Stimulated activated naive CD8-positive, alpha-beta T cell treated with anti-CD3 and anti-CD28 coated beads, Interleukin-15, Interleukin-2, amounts not matched to agents 100 U/mL and 50 U/mL, for 24 hours (primary cell): ENCODE results near the gene SPAAR.
"Not testable (repeated sequence)": the region's sequence is repeated elsewhere in the genome, so short reads cannot be mapped to it uniquely, and the experiment has no call there.

Source experiments
- ATAC-seq: fragments of 150-1000 bp; cut with Tn5 transposase; one replicate; pipeline ENCODE4 v1.10.0; 2021
- DNase-seq: peaks from one replicate; pipeline ENCODE4 v3.0.0; 2021

The SPAAR gene, protein sequence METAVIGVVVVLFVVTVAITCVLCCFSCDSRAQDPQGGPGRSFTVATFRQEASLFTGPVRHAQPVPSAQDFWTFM

DNA sequence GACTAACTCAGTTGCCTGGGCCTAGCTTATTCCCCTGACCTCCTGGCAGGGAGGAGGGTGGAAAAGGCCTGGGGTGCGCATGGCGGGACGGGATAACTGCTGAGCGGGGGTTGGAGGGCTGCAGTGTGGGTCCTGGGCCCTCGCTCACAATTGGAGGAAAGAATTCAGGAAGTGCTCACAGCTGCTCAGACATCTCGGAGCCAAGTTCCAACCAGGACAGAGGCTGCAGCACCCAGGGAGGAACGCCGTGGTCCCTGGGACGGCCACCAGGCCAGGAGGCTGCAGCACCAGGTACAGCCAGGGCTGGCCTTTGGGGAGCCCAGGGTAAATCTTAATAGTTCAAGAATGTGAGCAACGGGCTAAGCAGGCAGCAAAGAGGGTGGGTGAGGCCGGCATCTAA is at the start of gene SPAAR:
Gene SPAAR, plus strand, starts transcription at position 217 of the 400 bp plus-strand sequence. CDS start 974 bp downstream, outside the sequence.
- ATAC-seq (no peak), DNase-seq (no peak)

DNA sequence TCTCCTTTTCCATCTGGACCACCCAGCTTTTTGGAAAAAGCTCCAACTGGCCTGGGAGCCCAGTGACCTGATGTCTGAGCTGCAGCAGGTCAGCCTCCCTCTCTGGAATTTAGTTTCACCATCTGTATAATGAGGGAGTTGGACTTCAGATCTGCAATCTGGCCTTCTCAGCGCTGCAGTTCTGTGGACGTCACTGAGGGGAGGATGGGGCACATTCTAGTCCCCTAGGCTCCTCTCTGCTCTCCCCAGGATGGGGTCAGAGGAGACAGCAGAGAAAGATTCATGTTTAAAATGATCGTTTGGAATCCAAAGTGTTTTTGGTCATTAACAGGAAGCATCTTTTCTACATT is 49.3 kb upstream of the SPAAR start:
- ATAC-seq: no peak

DNA sequence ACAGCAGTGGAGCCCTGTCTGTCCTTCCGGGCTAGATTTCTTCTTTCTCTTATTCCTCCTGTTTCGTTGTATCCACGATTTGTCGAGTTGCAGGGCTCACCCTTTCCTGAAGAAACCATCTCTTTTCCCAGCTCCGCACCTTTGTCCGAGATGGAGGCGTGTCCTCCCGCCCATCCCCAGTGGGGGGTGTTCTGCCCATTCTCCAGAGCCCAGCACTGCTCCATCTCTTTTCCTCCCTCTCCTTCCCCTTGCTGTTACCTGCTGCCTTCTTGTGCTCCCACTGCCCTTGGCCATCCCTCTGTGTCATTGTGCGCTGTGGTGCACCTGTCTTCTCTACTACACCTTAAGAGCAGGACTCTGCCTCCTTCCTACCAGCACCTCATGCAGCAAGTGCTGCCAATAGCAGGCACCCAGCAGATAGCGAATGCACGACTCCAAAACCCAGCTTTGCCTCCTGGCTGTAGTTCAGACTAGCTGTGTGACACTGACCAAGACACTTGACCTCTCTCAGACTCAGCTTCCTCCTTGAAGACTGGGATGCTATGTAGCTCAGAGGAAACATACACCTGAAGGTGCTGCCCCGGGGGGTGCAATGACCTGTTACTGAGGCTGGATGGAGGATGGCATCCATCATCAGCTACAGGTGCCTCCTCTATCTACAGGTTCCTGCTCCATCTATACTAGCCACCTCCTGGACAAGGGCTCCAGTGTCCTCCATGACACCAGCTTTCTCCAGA is 48.0 kb upstream of the SPAAR start:
- ATAC-seq (no peak), DNase-seq (no peak)

More for the DNA sequence above, 49.3 kb upstream of the SPAAR start:
- no peak for DNase-seq

DNA sequence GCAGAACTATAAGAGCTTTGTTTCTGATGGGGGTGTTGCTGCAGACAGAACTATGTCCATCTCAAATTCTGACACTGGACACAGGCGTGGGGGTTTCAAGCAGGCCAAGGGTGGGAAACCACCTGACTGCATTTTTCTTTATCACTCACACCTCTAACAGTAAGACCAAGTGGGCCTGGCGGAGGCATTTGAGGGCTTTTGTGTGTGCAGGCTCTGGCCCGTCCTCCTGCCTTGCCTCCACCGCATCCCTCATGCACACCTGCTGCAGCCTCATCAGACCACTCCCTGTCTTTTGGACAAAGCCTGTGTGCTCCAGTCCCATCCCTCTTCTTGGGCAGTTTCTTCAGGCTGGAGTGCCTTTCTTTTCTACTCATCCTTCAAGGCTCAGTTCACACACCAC is 47.0 kb upstream of the SPAAR start:
- no peak for ATAC-seq
- DNase-seq: no peak

DNA sequence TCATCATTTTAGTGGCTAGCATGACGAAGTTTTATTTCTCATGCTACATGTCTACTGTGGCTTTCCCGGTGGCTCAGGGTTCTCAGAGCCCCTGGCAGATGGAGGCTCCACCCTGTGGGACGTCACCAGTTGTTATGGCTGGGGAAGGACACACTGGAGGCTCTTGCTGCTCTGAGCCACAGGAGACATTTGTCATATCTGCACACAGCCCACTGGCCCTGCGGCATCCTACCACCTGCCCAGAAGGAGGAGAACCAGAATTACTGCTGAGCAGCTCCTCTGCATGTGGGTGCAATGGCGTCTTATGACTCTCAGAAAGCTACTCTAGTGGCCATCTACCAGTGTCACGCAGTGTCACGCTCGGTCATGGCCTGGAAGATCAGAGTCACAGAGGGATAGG is 45.7 kb upstream of the SPAAR start:
- DNase-seq: no peak
- ATAC-seq: no peak

DNA sequence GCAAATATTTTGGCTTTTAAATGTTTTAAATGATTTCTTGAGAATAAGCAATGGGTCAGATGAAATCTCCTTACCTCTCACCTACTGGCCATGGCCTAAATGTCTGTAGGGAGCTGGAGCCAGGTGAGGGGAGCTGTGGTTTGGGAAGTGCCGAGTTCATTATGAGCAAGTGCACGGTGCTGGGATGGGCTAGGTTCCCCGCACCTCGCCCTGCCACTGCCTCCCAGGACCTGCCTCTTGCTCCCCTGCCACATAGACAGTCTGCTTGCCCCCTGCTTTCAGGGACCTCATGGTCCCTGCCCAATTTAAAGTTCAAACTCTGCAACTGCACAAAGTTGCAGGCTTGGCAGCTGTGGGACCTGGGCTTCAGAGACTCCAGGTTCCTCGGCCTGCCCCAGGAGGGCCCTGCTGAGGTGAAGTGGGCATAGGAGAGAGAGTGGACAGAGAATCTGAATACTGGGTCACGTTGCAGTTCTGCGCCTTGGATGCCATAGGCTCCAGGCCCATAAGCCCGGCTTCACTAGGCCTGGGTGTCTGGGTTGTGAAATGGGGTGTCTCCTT is 44.5 kb upstream of the SPAAR start:
- ATAC-seq: no peak
- DNase-seq: no peak

DNA sequence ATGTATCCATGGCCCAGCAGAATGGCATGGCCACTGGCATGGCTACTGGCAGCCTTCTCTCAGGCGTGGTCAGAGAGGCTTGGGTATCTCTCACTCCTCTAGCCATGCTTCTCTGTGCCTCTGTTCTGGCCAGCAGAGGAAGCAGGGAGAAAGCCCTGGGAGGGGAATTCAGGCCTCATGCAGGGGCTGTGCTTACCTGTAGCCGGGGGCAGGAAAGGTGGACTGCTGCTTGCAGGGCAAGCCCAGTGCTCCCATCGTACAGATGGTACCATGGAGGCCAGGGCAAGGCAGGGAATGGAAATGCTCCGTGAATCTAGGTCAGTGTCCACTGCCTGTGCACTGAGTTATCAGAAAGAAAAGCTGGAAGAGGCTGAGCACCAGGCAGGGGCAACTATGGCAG is 41.8 kb upstream of the SPAAR start:
- ATAC-seq: no peak

DNA sequence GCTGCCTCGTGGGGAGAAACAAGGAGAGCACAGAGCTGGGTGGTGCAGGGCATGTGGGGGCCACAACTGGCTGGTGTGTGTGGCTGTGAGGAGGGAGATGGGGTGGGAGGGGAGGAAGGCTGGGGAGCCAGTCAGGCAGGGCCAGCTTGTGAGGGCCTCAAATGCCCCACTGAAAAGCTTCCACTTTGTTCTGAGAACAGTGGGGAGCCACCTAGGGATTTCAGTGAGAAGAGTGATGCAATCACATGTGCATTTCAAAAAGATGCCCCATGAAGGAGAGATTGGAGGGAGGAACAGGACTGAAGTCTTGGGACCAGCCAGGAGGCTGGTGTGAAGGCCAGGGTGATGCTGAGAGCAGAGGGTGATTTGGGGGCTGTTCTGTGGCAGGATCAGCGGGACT is 40.4 kb upstream of the SPAAR start:
- DNase-seq (no peak), ATAC-seq (no peak)

More for the DNA sequence above, 41.8 kb upstream of the SPAAR start:
- DNase-seq: no peak

DNA sequence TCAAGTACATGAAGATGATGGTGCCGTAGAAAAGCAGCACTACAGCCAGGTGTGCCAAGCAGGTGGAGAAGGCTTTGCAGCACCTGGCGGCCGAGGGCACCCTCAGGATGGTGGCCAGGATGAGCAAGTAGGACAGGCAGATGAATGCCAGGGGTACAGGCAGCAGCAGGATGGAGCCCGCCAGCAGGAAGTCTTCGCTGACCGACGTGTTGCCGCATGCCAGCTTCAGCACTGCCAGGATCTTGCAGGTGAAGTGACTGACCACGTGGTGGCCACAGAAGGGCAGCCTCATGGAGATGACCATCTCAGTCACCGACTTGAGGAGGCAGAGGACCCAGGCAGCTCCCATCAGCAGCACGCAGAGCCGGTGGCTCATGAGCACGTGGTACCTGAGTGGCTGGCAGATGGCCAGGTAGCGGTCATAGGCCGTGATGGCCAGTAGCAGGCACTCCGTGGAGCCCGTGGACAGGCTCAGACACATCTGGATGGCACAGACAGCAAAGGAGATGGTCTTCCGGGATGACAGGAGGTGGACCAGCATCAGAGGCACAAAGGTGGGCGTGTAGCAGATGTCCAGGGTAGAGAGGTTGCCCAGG is 39.6 kb upstream of the SPAAR start:
- no peak for DNase-seq
- ATAC-seq: no peak

DNA sequence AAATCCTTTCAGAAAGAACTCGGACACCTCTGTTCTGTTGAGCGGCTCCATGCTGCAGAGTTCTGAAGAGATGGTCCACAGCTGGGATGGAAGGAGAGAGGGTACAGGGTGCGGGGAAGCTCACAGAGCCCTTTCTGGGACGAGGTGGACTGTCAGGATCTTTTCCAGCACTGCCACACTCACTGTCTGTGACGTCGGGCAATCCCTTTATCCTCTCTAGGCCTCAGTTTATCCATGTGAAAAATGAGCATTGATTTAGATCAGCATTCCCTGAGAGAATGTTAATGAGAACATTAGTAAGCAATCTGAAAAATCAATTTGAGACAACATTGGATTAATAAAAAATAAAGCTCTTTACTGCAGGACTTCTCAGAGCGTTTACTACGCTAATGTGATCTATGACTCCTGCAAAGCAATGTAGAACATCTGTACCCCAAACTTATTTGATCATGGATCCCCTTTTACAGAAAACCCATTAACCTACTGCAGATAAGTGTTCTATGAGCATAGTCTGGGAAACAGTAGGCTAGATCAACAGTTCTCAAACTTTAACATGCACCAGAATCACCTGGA is 38.9 kb upstream of the SPAAR start, which contains the start of gene OR13J1:
Gene OR13J1, minus strand, starts transcription at position 51 of the 573 bp plus-strand sequence. Its CDS starts 0 bp downstream, at position 51.
- ATAC-seq: no peak

DNA sequence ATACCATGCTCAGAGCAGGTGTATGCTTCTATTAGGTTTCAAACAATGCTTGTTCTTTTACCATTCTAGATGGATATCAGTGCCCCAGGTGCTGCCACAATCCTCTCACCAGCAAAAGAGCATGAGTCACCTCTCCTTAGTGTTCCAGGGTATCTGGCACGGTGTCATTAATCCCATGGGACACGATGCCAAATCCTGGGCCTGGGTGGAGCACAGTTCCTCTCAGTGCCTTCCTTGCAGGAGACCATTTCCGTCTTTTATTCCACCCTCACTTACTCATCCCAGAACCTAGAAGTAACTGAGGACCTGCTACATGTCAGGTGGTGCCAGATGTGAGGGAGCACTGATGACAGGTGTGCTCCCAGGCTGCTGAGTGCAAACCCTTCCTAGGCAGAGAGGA is 37.7 kb upstream of the SPAAR start:
- ATAC-seq: no peak
- DNase-seq: no peak

More for the DNA sequence above, 38.9 kb upstream of the SPAAR start, which contains the start of gene OR13J1:
- no peak for DNase-seq

DNA sequence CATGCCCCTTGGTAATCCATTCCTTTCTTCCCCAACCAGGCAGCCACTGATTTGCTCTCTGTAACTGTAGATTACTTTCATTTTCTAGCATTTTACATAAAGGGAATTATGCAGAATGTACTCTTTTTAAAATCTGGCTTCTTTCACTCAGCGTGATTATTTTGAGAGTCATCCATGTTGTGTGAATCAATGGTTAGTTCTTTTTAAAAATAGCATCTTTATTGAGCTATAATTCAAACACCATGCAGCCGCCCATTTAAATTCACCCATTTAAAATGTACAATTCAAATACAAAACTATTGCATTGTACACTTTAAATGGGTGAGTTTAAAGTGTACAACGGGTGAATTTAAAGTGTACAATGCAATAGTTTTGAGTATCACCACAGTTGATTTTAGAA is 36.8 kb upstream of the SPAAR start:
- ATAC-seq (no peak), DNase-seq (no peak)

DNA sequence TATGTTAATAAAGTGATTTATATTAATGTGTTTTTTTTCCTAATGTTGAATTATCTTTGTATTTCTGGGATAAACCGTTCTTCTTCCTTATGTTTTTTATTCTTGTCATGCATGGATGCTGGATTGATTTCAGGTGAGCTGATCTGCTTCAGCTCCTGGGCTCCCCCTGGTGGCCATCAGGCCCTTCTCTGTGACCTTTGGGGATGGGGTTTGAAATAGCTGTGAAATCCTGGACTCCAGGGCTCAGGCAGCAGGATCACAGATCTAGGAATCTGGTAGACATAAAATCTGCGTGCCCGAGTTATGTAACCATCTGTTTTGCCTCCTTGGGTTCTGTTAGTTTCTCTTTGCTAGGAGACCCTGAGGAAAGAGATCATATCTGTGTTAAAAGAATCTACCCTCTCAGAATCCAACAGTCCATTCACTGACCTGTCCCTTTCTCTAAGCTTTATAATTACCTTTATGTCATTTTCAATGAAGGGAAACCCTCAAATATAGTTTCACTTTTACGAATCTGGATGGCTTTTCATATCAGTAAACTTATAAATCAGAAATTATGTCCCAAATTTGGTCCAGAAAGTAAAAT is 26.9 kb upstream of the SPAAR start:
- DNase-seq (peak; percentile 88), ATAC-seq (peak; percentile 49)

DNA sequence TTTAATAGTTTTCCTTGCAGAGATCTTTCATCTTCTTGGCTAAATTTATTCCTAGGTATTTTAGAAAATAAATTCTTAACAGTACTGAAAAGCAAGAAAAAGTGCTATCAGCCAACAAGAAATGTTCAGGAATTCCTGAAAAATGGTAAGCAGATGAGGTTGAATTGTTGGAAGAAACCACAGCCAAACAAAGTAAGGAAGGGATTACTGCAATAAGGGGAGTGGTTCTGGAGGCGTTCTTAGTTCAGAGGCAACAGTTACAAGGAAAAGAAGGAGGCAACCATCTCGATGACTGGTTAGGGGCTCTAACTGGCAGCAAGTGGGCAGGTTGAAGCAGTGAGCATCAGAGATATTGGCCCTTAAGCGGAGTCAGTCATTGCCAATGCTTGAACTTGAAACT is 26.3 kb upstream of the SPAAR start:
- no peak for DNase-seq
- no peak for ATAC-seq

DNA sequence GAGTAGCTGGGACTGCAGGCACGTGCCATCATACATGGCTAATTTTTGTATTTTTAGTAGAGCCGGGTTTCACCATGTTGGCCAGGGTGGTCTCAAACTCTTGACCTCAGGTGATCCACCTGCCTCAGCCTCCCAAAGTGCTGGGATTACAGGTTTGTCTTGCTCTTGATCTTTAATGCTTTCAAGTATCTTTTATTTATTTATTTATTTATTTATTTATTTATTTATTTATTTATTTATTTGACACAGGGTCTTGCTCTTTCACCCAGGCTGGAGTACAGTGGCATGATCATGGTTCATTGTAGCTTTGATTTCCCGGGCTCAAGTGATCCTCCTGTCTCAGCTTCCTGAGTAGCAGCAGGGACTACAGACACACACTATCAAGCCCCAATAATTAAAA is 24.4 kb upstream of the SPAAR start:
- DNase-seq, ATAC-seq: not testable (repeated sequence)

DNA sequence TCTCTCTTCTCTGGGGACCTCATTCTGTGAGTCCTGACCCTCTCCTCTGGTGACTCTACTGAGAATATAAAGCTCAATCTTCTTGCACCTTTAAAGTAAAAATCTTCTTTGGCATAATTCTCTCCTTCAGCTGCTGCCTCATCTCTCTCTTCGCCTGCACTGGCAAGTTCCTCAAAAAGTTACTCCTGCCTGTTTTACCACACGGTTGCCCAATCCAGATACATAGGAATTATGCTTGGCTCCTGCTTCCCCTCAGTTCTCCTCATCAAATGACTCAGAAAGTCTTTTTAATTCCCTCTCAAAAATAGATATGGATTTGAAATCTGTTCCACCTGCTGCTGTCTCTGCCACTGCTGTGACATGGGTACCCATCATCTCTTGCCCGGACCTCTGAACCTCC is 17.6 kb upstream of the SPAAR start:
- ATAC-seq (no peak), DNase-seq (no peak)

DNA sequence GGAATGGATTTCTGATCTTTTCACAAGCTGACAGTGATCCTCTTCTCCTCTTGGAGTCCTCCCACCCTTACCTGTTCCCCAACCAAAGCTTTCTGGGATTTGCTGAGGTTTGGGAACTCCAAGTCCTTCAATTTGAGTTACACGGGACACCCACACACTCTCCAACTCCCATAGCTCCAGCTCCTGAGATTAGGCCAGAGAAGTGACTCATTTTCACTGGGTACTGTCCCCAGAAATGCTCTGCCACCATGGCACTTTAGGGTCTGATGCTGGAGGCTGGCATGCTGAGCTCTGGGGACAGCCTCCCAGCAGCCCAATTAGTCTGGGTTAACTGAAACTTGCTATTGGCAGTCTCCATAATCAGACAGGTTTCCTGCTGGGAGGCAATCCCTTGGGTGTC is 17.2 kb upstream of the SPAAR start:
- ATAC-seq (no peak), DNase-seq (no peak)

DNA sequence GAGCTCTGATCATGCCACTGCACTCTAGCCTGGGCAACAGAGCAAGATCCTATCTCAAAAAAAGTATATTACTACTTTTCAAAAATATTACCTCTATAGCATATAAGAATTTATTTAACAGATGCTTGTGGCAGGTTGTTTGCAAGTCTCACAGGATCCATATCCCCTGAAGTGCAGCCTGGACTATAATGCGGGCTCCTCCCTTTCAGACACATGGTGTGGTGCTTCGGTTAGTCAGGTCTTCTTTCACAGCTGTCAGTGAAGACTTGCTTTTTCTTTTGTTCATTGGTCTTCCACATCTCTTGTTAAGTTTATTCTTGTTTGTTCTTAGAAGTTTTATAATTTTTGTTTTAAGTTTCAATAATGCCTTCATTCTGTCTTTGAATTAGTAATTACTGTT is 12.7 kb upstream of the SPAAR start:
- DNase-seq (no peak), ATAC-seq (no peak)

DNA sequence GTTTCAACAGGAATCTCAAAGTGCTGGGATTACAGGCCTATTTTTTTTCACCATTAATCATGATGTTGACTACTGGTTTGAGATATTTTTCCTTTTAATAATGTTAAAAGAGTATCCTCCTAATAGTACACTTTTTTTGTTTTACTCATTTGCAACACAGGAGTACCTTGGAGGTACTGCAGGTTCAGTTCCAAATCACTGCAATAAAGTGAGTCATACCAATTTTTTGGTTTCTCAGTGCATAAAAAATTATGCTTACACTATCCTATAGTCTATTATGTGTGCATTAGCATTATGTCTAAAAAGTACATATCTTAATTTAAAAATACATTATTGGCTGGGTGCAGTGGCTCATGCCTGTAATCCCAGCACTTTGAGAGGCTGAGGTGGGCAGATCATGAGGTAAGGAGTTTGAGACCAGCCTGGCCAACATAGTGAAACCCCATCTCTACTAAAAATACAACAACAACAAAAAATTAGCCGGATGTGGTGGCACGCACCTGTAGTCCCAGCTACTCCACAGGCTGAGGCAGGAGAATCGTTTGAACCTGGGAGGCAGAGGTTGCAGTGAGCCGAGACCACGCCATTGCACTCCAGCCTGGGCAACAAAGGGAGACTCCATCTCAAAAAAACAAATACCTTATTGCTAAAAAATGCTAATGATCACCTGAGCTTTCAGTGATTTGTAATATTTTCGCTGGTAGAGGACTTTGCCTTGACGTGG is 11.8 kb upstream of the SPAAR start:
- ATAC-seq, DNase-seq: not testable (repeated sequence)

DNA sequence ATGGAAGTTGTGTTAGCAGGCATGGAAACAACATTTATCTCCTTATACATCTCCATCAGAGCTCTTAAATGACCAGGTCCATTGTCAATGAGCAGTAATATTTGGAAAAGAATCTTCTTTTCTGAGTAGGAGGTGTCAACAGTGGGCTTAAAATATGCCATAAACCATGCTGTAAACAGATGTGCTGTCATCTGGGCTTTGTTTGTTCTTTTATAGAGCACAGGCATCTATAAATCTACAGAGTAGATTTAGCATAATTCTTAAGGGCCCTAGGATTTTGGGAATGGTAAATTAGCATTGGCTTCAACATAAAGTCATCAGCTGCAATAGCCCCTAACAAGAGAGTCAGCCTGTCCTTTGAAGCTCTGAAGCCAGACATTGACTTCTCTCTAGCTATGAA is 11.0 kb upstream of the SPAAR start:
- no peak for ATAC-seq
- no peak for DNase-seq

DNA sequence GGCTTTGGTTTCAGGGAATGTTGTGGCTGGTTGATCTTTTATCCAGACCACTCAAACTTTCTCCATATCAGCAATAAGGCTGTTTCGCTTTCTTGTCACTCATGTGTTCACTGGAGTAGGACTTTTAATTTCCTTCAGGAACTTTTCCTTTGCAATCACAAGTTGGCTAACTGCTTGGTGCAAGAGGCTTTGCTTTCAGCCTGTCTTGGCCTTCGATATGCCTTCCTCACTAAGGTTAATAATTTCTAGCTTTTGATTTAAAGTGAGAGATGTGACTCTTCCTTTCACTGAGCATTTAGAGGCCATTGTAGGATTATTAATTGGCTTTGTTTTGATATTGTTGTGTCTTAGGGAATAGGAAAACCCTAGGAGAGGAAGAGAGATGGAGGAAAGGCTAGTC is 10.3 kb upstream of the SPAAR start:
- no peak for ATAC-seq
- DNase-seq: no peak

DNA sequence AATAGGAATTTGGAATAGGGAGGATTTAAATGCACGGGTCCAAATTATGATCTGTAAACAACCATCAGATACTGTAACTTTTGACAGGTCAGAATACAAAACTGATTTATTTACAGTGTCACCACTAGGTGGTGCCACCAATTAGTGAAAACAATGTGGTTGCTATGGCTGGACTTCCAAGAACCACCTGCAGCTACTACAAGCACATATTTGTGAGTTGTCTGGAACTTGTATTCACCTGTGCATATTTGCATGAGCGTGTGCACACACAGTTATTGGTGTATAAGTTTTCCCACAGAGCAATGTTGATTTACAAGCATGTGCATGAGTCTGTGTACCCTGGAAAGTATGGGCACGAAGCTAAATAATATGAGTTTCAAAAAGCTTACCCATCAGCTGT is 6.2 kb upstream of the SPAAR start:
- DNase-seq (no peak), ATAC-seq (peak; percentile 47)
